CD4-positive, alpha-beta T cell treated with Interleukin-17A for 1 hour (primary cell): Measurements from ENCODE around the gene MUC12.
"Not testable (repeated sequence)": the region's sequence is repeated elsewhere in the genome, so short reads cannot be mapped to it uniquely, and the experiment has no call there.

ENCODE experiments used
- DNase-seq: peaks from one replicate; pipeline ENCODE4 v3.0.0-alpha.2; 2020

The MUC12 gene

GRCh38 chr7:100957832-100958421 lies 11.4 kb upstream of the MUC12 start:
- no peak for DNase-seq

GRCh38 chr7:100959894-100960293 lies 9.5 kb upstream of the MUC12 start:
- no peak for DNase-seq

- DNase-seq: no peak
Observed at GRCh38 chr7:100962537-100962936, 6.8 kb upstream of the MUC12 start.

GRCh38 chr7:100963386-100963785 lies 6.0 kb upstream of the MUC12 start:
- DNase-seq: no peak

GRCh38 chr7:100963874-100964273 lies 5.5 kb upstream of the MUC12 start:
- DNase-seq: no peak

GRCh38 chr7:100964630-100965029 lies 4.7 kb upstream of the MUC12 start:
- DNase-seq: no peak

- no peak for DNase-seq
Observed at GRCh38 chr7:100965045-100965722, 4.2 kb upstream of the MUC12 start.

GRCh38 chr7:100965723-100966541 lies 3.4 kb upstream of the MUC12 start:
- peak; percentile 63 for DNase-seq

GRCh38 chr7:100966542-100967291 lies 2.6 kb upstream of the MUC12 start:
- no peak for DNase-seq

GRCh38 chr7:100967292-100967863 lies 2.0 kb upstream of the MUC12 start:
- DNase-seq: no peak

GRCh38 chr7:100968031-100968430 lies 1.3 kb upstream of the MUC12 start:
- DNase-seq: no peak

- DNase-seq: no peak
Observed at GRCh38 chr7:100968650-100969049, 715 bp upstream of the MUC12 start.

- no peak for DNase-seq
Observed at GRCh38 chr7:100971111-100972001, 2.0 kb downstream of the MUC12 start.

- DNase-seq: no peak
Observed at GRCh38 chr7:100972002-100972347, 2.6 kb downstream of the MUC12 start.

- no peak for DNase-seq
Observed at GRCh38 chr7:100974021-100974420, 4.7 kb downstream of the MUC12 start.

- DNase-seq: no peak
Observed at GRCh38 chr7:100975371-100975821, 6.0 kb downstream of the MUC12 start.

- no peak for DNase-seq
Observed at GRCh38 chr7:100978300-100978699, 8.9 kb downstream of the MUC12 start.

GRCh38 chr7:100983451-100984187 lies 14.3 kb downstream of the MUC12 start:
- DNase-seq: no peak

- not testable (repeated sequence) for DNase-seq
Observed at GRCh38 chr7:100984241-100984918, 15.0 kb downstream of the MUC12 start.

- DNase-seq: not testable (repeated sequence)
Observed at GRCh38 chr7:100985033-100985797, 15.8 kb downstream of the MUC12 start.
